Activated T-helper 2 cell treated with anti-CD3 and anti-CD28 coated beads, Interferon-gamma antibody, Interleukin-2, Interleukin-4, amounts not matched to agents 10 μg/mL and 5 μg/mL and 100 μg/mL, durations not matched to agents 14 hours and 24 hours and 36 hours (primary cell): Measurements from ENCODE around the gene MACROH2A1. TPM values are rescaled to one million over a fixed set of nuclear protein-coding genes. Genes with fewer than 3 reads are reported as not detected.

Source experiments
- DNase-seq: peaks from one replicate; pipeline ENCODE4 v3.0.0; 2021; ENCODE audit warnings: low spot score
- H3K27ac Mint-ChIP-seq: one replicate; pipeline ENCODE4 v1.8.0; 2021; ENCODE audit warnings: mixed read lengths
- H3K27me3 Mint-ChIP-seq: one replicate; pipeline ENCODE4 v1.8.0; 2021; ENCODE audit warnings: low read depth, mixed read lengths
- H3K36me3 Mint-ChIP-seq: one replicate; pipeline ENCODE4 v1.8.0; 2021; ENCODE audit warnings: low read depth, mixed read lengths
- H3K4me1 Mint-ChIP-seq: one replicate; pipeline ENCODE4 v1.8.0; 2021; ENCODE audit warnings: low read depth, mixed read lengths
- H3K4me3 Mint-ChIP-seq: one replicate; pipeline ENCODE4 v1.8.0; 2021; ENCODE audit warnings: low read depth, mild to moderate bottlenecking, moderate library complexity, mixed read lengths
- H3K9me3 Mint-ChIP-seq: one replicate; pipeline ENCODE4 v1.8.0; 2021; ENCODE audit warnings: mixed read lengths
- intact Hi-C: fragments of 100-400 bp; cut with micrococcal nuclease; formaldehyde crosslinking; loops from one replicate; pipeline ENCODE4 v1.15.1; 2023
- total RNA-seq: library from RNA; stranded (reverse); gene quantifications from 2 replicates; pipeline ENCODE4 v1.2.3, GENCODE V29; 2022

MACROH2A1 gene
- total RNA-seq, 1 donor from 2014 or later = 285 TPM

DNA sequence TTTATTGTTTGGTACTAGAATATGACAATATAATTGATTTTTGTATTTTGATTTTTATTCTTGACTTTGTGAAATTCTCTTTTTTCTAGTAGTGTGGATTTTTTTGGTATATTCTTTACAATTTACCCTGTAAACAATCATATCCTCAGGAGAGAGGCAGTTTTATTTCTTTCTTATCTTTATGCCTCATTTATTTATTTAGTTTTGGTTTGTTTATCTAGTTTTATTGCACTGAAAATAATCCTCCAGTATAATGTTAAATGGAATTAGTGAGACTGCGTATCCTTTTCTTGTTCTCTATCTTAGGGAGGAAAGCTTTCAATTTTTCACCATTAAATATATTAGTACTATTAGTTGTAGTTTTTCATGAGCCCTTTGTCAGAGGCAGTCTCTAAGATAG, 109.4 kb downstream of the MACROH2A1 start:
- Mint-ChIP-seq H3K27ac (no peak overlapping the region), H3K27me3 (peaks cover 54% of the 10 kb centered on the region)

DNA sequence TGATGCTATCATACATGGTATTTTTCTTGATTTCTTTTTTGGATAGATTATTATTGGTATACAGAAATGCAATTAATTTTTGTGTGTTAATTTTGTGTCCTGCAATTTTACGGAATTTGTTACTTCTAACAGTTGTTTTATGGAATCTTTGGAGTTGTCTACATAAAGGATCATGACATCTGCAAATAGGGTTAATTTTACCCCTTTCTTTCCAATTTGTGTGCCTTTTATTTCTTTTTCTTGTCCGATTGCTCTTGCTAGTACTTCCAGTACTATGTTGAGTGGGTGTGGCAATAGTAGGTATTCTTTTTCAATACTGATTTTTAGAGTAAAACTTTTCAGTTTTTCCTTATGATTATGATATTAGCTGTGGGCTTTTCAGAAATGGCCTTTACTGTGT, 111.5 kb downstream of the MACROH2A1 start:
- H3K4me3 Mint-ChIP-seq = no peak overlapping the region
- no peak for DNase-seq
- peaks cover 10% of the 10 kb centered on the region for H3K9me3 Mint-ChIP-seq
- intact Hi-C loops = no loop called here
- H3K36me3 Mint-ChIP-seq = no peaks in the 10 kb centered on the region
- peaks cover 57% of the 10 kb centered on the region for H3K27me3 Mint-ChIP-seq
- no peaks in the 10 kb centered on the region for H3K4me1 Mint-ChIP-seq
- H3K27ac Mint-ChIP-seq = no peak overlapping the region

More for the DNA sequence above, 109.4 kb downstream of the MACROH2A1 start:
- Mint-ChIP-seq H3K4me1 (no peaks in the 10 kb centered on the region), H3K4me3 (no peak overlapping the region), H3K36me3 (no peaks in the 10 kb centered on the region), H3K9me3 (peaks cover 10% of the 10 kb centered on the region)
- DNase-seq = no peak
- intact Hi-C loops = no loop called here

Other genes starting within 250 kb of the MACROH2A1 start
- not detected in 2 replicates for gene DCANP1, start 48.1 kb upstream of the MACROH2A1 start, total RNA-seq
- gene TIFAB, start 53.1 kb upstream of the MACROH2A1 start, total RNA-seq = not detected in 2 replicates
- gene NEUROG1, start 136.7 kb upstream of the MACROH2A1 start, total RNA-seq = not detected in 2 replicates
- gene CXCL14, start 179.8 kb upstream of the MACROH2A1 start, total RNA-seq = not detected in 2 replicates